GM19240 (cell line): Measurements from ENCODE around the gene CCER1.

Experiments used
- DNase-seq: peaks from one replicate; pipeline ENCODE4 v3.0.0; 2011; ENCODE audit warnings: low spot score; ENCODE audit not compliant: insufficient read length

CCER1 gene

DNA sequence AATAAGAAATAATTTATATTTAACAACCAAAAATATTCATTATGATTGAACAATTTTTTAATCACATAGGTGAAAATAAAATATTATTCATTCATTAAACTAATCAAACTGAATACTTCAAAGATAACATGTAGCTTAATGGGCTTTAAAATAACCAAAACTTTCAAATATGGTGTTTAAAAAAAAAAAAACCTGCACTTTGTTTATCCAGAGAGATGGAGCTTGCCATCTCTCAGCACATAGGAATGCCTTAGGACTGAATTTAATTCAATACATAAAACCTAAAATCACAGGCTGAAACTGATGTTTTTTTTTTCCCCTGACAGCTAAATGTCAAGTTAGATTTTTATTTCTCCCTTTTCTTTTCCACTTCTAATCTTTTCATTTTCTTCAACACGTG is 14.4 kb upstream of the CCER1 start:
- no peak for DNase-seq

DNA sequence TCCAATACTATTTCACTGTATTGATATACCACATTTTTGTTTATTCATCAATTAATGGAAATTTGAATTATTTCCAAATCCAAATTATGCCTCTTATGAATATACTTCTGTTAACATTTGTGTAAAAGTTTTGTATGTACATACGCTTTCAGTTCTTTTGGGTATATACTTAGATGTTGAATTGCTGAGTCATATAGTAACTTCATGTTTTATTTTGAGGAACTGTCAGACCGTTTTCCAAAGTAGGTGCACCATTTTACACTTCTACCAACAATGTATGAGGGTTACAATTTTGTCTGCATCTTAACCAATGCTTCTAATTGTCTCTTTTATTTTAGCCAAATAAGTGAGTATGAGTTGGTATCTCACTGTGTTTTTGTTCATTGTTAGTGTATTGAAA is 10.2 kb upstream of the CCER1 start:
- DNase-seq = no peak

DNA sequence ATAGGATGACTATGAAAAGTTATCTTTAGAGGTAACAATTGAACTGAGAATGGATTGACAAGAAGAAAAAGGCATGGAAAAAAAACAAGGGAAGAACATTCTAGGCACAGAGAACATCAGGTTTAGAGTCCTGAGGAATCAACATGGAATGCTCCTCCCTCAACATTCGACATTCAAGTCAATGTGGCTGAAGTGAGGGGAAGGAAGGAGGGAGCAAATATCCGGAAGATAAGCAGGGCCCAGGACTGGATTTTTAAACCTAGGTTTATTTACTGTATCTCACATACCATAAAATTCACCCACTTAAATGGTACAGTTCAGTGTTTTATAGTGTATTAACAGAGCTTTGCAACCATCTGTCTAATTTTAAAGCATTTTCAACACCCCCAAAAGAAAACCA is 9.6 kb upstream of the CCER1 start:
- DNase-seq = no peak

DNA sequence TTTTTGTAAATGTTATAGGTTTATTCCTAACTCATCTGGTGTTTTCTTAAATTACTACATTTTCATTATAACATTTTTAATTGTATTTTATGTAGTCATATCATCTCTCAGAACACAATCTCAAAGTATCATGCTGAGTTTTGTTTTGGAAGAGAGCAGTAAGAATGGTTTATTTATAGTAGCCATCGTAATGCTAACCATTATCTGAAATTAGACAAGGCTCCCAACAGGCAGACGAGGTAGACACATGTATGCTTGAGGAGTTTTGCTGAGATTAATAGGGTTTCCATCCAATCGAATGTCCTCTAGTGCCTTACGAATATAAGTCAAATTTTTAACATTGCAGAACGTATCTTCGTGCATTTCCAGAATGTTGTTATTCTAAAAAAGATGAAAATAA is 9.0 kb upstream of the CCER1 start:
- no peak for DNase-seq

DNA sequence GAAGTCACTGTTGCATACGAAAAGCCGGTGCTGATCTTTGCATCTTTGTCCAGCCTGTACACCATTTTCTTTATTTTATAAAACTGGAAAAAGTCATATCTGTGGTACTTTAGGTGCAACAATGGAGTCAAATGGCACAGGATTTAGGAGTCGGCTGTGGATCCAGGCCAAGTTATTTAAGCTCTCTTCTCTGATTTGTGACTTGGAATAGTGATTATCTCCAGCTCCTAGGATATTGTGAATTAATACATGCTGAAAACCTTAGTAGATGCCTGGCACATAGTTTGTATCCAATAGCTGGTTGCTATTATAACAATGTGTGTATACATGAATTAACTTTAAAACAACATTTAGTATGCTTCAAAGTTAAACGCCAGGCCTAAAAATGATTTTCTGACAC is 6.2 kb upstream of the CCER1 start:
- DNase-seq = no peak

DNA sequence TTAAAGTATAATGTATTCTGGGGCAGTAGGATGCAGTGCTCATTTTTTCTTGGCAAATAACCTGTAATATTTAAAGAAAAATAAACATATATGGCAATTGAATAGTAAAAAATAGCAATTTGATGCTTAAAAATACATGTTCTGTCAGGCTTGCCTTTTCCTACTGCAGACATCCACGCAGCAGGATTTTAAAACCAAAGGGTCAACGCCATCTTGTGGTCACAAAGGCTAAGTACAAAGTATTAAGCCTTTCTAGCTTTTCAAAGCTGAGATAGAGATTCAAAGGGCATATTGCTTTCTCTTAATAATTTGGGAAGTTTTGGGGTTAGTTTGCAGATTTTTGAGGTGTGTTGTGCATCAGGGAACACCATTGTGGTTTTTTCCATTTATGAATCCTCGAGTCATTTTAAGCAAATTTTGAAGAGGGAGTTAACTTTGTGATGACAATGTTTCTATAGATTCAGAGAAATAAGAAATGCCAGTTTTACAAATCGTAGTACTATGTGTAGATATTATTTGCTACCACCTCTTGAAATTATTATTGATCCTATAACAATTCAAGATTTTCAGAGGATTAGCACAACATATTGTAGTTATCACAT is 4.7 kb upstream of the CCER1 start:
- peak; percentile 2 for DNase-seq

DNA sequence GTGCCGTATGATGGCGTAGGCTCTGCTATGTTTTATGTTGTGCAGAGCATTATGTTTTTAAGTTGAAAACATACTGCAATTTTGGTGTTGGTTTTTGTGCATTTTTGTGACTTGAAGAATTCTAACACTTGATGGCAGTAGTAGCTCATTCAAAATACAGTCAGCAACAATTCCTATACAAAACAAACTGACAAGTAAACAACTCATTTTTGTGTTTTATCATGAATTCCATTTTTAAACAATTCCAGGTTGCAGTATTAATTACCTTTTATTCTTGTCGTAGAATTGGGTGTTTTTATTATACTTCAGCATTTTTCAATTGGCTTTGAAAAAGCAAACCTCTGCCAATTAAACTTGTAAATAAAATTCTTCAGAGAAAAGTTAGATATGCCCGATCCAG is 4.1 kb upstream of the CCER1 start:
- DNase-seq = no peak

DNA sequence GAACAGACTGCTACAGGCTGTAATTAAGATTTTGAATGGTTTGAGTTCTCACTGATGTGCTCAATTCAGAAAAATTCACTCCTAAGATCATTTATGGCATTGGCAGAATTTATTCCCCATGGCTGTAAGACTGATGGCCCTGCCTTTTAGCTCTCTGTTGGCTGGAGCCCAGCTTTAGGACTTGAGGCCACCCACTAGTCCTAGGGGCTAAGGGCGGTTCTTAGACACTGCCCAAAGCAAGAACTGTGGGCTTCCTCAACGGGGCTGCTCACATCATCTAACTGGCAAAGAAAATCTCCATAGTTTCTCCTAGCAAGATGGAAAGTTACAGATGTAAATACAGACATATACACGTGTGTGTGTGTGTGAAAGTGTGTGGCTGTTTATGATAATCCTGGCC is 3.4 kb upstream of the CCER1 start:
- no peak for DNase-seq

DNA sequence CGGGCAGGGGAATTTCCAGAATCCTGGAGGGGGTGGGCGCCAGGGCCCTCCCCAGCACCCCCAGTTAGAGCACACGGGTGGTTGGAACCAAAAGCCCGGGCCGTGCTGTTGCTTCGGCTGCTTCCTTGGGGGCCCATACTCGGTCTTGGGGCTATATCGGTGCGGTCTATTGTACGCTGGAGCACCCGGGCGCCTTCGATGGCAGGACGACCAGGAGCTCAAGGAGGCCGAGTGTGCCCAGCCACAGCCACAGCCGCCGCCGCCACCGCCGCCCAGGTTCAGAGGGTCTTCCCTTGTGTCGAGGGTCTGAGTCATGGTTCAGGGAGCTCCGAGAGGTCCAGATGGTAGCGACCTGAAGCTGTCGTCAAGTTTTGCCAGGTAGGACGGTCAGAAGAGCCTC is 548 bp downstream of the CCER1 start:
- no peak for DNase-seq

DNA sequence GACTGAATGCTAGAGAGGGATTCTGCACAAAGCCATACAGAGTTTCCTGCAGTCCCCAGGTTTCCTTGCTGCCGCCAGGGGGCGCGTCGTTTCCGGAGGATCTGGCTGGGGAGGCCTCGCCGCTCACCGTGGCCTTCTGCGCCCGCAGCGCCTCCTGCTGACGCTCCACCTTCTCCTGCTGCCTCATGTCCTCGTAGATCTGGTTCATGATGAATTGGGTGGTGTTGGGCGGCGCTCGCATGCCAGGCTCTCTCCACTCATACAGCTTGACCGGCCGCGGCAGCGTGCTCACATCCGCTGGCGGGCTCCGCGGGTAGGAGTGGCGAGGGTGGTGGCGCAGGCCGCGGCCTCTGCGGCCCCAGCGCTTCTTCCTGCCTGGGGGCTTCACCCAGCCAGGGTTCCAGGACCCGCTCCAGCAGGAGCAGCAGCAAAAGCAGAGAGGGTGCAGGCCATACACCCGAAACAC is 987 bp downstream of the CCER1 start:
- no peak for DNase-seq

DNA sequence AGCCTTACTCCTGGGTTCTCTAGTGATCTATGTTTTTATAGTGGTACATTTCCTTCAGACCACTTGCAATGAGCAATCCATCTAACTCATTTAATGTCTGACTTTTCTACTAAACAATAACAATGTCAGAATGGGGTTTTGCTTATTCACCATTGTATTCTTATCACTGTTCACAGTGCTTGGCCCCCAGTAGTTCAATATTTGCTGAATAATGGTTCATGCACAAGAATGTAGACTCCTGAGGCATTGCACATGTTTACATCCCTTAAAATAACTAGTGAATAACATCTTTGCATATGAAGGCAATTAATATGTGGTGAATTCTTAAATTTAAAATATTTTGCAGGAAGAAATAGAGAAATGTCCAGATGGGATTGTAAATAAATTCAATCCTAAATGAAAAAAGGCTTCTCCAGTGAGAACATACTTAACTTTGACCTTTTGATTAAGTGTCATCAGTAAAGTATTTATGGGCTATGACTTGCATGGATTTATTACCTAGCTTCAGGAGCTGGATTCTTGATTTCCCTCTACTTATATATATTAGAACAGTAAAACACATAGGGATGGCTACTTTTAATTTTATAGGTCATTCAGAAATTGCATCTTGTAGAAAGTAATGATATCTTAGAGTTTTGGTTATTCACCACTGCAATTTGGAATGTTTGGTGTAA is 3.4 kb downstream of the CCER1 start:
- no peak for DNase-seq

DNA sequence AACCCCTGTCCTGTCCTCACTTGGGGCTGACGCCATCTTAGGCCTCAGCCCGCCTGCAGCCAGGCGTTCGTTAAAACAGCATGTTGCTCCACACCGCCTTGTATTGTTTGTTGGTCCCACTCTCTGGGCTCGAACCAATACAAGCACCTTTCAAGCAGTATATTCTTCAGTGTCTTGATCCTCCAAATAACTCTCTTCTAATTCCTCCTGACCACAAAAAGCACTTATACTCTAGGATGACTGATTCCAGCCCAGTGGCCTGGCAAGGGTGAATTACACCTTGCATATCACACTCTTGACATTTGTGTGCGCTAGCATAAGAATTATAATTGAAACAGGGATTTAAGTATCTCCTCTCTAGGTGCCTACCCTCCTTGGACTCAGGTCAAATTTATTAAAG is 7.1 kb downstream of the CCER1 start:
- no peak for DNase-seq

DNA sequence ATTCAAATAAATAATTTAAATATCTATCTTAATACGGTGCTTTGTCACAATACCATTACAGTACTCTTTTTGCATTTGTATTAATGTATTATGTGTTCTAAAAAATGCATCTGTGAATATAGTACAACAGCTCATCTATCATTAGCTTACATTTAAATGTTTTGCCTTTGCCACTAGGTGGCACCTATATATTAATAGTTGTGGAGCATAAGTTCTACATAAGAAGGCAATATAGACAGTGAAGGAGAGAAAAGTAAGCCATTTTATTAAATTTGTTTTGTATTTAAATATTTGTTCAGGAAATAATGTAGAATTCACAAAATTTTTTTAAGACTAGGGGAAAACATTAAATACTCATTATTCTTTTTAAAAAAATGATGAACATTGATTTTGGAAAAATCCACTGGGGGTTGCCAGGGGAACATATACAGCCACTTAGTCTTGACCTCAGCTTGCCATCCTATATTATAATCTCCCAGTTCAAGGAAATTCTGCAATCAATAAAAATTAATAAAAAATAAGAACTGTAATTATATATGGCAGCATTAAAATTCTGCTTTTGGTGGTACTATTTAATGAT is 9.8 kb downstream of the CCER1 start:
- DNase-seq = no peak

DNA sequence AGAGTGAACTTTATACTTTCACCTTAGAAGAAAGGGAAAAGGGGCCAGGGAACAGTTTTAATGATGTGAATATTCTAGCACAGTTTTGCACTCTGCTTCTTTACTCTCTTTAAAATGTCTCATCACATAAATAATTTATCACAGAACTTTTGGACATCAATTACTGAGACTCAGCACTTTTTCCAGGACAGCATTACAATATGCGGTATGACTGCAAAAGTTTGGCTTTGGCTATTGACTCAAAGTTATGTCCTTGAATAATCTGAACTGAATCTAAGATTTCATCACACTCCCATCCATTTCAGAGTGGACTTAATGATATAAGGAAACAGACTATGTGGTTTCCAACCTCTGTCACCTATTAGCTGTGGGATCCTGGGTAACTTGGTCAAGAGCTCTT is 11.7 kb downstream of the CCER1 start:
- no peak for DNase-seq

DNA sequence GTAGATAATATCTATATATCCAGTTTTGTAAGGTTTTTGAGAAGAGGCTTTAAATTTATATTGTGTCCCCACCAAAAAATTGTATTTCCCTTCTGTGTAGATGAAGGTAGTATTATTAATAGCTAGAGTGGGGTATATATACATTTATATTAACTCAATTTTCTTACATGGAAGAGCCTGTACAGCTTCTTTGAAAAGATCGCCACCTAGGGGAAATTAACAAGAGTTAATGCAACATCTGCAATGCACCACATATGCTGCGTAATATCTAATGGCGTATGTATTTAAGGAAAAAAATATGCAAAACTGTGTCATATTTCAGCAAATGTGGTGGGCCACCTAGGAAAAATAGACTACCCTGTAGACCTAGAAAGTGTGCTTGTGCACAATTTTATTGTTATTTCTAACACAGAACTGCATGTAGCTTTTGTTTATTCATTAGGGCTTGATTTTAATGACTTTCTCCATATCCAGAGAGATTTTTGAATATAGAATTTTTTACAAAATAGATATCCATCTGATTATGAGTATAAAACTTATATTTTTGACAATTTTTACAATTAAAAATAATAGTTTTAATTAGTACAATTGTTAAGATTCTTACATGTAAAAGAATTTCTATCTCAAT is 14.0 kb downstream of the CCER1 start:
- peak; percentile 2 for DNase-seq

DNA sequence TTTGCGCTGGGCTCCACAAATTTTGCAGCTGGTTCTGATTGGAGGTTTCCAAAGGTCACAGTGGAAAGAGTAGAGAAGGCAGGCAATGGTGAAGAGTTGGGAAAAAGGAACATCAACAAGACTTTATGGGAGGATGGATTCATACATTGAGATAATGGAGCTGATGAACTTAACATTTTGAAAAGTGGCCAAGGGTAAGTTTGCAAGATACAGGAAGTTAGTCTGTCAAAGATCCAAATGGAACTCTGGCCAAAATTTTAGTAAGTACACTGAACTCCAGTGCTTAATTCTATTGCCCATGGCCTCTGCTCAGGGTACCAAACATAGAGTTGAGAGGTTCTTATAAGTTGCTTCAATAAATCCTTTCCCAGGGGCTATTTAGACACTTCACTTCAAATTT is 15.6 kb downstream of the CCER1 start:
- no peak for DNase-seq

DNA sequence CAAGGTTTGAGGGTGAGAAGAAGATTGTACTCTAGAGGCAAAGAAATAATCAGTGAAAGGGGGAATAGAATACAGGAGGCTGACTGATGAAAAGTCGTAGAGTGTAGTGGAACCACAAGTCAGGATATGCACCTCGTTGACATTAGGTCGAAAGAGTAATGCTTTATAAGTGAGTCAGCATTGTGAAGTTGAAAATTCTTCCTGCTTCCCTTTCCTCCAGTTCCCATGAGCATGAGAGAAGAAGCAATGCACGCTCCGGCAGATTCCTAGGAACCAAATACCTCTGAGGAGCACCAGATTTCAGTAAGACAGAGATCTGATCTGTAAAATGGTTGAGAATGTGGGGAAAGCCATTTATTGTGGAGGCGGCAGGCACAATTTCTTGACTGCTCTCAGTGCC is 16.5 kb downstream of the CCER1 start:
- DNase-seq = no peak

DNA sequence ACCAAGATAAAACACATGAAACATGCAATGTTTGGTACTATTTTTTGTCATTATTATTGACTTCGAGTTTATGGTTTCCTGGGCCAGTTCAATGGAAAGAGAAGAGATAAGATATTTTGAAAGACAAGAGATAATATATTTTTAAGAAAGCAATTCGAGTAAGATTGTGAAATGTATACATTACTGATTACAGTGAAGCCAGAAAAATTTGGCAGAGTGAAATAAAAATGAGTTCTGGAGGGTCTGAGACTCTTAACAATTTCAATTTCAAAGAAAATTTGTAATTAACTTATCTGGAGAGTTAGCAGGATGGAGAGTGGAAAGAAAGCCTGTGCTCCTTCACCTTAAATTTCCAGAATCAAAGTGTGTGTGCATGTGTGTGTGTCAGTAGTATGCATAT is 17.3 kb downstream of the CCER1 start:
- DNase-seq = no peak

DNA sequence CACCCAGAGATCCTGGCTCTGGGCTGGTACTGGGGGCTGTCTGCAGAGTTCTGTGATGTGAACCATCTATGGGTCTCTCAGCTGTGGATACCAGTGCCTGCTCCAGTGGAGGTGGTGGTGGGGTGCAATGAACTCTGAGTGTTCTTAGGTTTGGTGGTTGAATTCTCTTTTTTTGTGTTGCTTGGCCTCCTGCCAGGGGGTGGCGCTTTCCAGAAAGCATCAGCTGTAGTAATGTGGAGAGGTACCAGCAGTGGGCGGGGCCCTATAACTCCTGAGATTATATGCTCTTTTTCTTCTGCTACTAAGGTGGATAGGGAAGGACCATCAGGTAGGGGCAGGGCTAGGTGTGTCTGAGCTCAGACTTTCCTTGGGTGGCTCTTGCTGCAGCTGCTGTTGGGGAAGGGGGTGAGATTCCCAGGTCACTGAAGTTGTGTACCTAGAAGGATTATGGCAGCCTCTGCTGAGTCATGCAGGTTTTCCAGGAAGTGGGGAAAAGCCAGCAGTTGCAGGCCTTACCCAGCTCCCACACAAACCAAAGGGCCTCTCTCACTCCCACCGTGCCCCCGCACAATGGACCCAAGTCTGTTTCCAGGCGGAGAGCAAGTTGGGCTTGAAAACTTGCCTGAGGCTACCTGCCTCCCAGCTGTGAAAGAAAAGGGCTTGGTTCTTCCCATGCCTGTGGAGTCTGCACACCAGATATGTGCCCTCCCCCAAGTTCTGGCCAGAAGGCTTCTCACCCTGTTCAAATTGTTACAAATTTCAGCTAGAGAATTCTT is 18.6 kb downstream of the CCER1 start:
- no peak for DNase-seq

DNA sequence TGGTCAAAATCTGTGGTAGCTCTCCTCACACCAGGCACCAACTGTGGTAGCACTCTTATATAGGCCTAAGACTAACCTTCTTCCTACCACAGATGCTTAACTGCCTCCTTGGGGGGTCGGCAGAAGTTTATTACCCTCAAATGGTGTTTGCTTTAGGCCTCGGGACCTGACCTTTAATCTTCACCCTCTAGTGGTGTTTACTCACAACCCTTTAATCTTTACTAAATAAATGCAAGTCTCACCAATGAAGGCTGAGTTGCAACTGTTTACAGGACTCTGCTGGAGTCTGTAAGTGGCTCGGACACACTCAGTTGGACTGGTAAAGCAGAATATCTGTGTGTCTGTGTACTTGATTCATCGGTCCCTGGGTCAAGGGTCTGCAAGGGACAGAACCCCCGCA is 29.4 kb downstream of the CCER1 start:
- DNase-seq = no peak

DNA sequence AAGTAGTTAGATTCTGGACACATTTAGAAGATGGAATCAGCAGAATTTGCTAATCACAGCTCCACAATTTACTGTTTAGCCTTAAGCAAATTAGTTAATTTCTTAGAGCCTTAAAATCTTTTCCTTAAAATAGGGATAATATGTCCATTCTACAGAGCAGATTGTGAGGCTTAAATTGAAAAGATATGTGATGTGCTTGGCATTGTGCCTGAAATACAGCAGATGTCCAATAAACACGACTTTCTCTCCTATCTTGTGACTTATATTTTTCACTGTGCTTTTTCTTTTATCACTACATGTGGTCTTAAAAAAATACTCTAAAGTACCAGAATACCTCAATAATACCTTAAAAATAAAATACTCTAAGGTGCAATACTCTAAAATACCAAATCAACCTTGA is 30.6 kb downstream of the CCER1 start:
- no peak for DNase-seq

DNA sequence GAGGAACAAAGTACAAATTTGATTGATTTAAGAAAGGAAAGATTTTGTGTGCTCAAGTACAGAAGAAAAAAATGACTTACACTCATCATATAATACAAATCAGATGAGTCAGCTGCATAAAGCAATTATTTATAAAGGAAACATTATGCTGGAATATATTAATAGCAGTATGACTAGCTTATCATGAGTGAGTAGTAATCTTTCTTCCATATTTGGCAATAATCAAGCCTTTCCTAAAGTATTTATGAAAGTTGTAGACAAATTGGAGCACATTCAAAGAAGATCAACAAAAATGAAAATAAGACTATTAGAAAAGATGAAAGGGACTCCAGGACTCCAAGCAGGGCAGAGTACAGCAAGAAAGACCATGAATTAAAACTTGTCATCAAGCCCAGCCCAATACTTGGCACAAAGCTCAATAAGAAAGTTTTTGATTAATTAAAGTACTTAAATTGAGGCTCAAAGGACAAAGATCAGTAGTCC is 32.8 kb downstream of the CCER1 start:
- DNase-seq = no peak
